Caco-2 (cell line): ENCODE data around the gene PARD3B. TPM values are rescaled to one million over a fixed set of nuclear protein-coding genes. Genes with fewer than 3 reads are reported as not detected.

Source experiments
- BruUV-seq: library from RNA; stranded (reverse); fragments of 400-500 nt; replicated peaks from 2 replicates; lab custom pipeline; 2021; lab: Mats Ljungman, UMichigan
- CTCF ChIA-PET: fragments of 300-600 bp; sonication (Branson Sonifier 250); formaldehyde crosslinking; loops from one replicate; lab custom pipeline; 2022; ENCODE audit warnings: antibody characterized with exemption; lab: Charles Lee
- POLR2A ChIA-PET: fragments of 300-600 bp; sonication (Branson Sonifier 250); formaldehyde crosslinking; loops from one replicate; lab custom pipeline; 2022; ENCODE audit warnings: antibody characterized with exemption; lab: Charles Lee
- DNase-seq, 2 experiments: peaks; one replicate each; pipeline versions ENCODE4 v3.0.0 to v3.0.0-alpha.2; 2020 to 2022
- H3K27me3 ChIP-seq: replicated peaks from 2 replicates; pipeline ENCODE4 v1.6.0; 2011; ENCODE audit warnings: low read length; ENCODE audit not compliant: control insufficient read depth, insufficient read depth
- H3K36me3 ChIP-seq: 2 replicates; pipeline ENCODE4 v1.5.1; 2011; ENCODE audit warnings: low read length; ENCODE audit not compliant: control insufficient read depth, insufficient read depth
- H3K4me1 ChIP-seq: fragments of 250-450 bp; sonication (Bioruptor Pico); 2 replicates; pipeline ENCODE4 v1.5.1; 2020; ENCODE audit warnings: mild to moderate bottlenecking
- H3K4me3 ChIP-seq: 2 replicates; pipeline ENCODE4 v1.5.1; 2011; ENCODE audit warnings: low read depth, mild to moderate bottlenecking, control low read depth, low read length
- H3K9me3 ChIP-seq: fragments of 250-450 bp; sonication (Bioruptor Pico); 2 replicates; pipeline ENCODE4 v1.5.1; 2020; ENCODE audit warnings: mild to moderate bottlenecking, moderate library complexity
- H3K27ac Mint-ChIP-seq: one replicate; pipeline ENCODE4 v1.8.0; 2022; ENCODE audit warnings: mixed read lengths; ENCODE audit not compliant: unreplicated experiment
- H3K27me3 Mint-ChIP-seq: one replicate; pipeline ENCODE4 v1.8.0; 2022; ENCODE audit warnings: mixed read lengths; ENCODE audit not compliant: insufficient read depth, unreplicated experiment
- H3K36me3 Mint-ChIP-seq: one replicate; pipeline ENCODE4 v1.8.0; 2022; ENCODE audit warnings: mild to moderate bottlenecking, mixed read lengths; ENCODE audit not compliant: insufficient read depth, unreplicated experiment
- H3K4me1 Mint-ChIP-seq: one replicate; pipeline ENCODE4 v1.8.0; 2022; ENCODE audit warnings: low read depth, mixed read lengths; ENCODE audit not compliant: unreplicated experiment
- H3K4me3 Mint-ChIP-seq: one replicate; pipeline ENCODE4 v1.8.0; 2022; ENCODE audit warnings: mild to moderate bottlenecking, moderate library complexity, mixed read lengths; ENCODE audit not compliant: unreplicated experiment
- H3K9me3 Mint-ChIP-seq: one replicate; pipeline ENCODE4 v1.8.0; 2022; ENCODE audit warnings: mixed read lengths; ENCODE audit not compliant: unreplicated experiment
- CTCF ChIP-seq, 2 experiments: fragments of 200-600 bp in 1 of 2; IDR thresholded peaks; 1 replicate in 1 of 2; 2 replicates in 1 of 2; pipeline versions ENCODE4 v1.5.1 to v1.8.0; 2011 to 2022; ENCODE audit warnings: antibody characterized with exemption in 1 of 2, control low read depth in 1 of 2, inconsistent platforms in 1 of 2, low read depth in 1 of 2, low read length in 1 of 2, mild to moderate bottlenecking in 1 of 2, moderate library complexity in 1 of 2; ENCODE audit not compliant: insufficient read depth in 1 of 2, severe bottlenecking in 1 of 2, unreplicated experiment in 1 of 2
- intact Hi-C: fragments of 100-400 bp; cut with micrococcal nuclease; formaldehyde crosslinking; loops from one replicate; pipeline ENCODE4 v1.10.0; 2022; ENCODE audit not compliant: unreplicated experiment
- total RNA-seq: library from RNA; stranded (reverse); gene quantifications from 2 replicates; pipeline ENCODE4 v1.2.3, GENCODE V29; 2022

Gene PARD3B
- total RNA-seq, 1 experiment from 2014 or later: 68.9 TPM

- POLR2A ChIA-PET: no interaction called here
- Mint-ChIP-seq H3K27ac (no peak overlapping the region), H3K4me3 (no peak overlapping the region), H3K9me3 (no peaks in the 10 kb centered on the region), H3K27me3 (no peaks in the 10 kb centered on the region), H3K4me1 (no peaks in the 10 kb centered on the region), H3K36me3 (peaks cover 22% of the 10 kb centered on the region)
- no peaks in the 10 kb centered on the region for H3K27me3 ChIP-seq
- no peaks in the 10 kb centered on the region for H3K36me3 ChIP-seq
- CTCF ChIA-PET: no interaction called here
- no peak overlapping the region for H3K4me3 ChIP-seq
- H3K4me1 ChIP-seq: no peaks in the 10 kb centered on the region
- intact Hi-C loops: loop anchor here (5.0 kb wide), 1 partner anchor 512 kb away; the partner anchor contains the start of gene NRP2
- no peak for DNase-seq
- TF ChIP-seq CTCF (IDR thresholded peaks at IDR 0.05; ENCODE audit: insufficient read depth in 1 of 2, low read depth in 1 of 2, low read length in 1 of 2, severe bottlenecking in 1 of 2, unreplicated experiment in 1 of 2): no peak
- no TSS peak for BruUV-seq
- no peaks in the 10 kb centered on the region for H3K9me3 ChIP-seq
These were observed 625.1 kb downstream of the PARD3B start for GRCh38 chr2:205170399-205170798.

- Histone ChIP-seq H3K4me1 (no peaks in the 10 kb centered on the region), H3K27me3 (no peaks in the 10 kb centered on the region), H3K36me3 (no peaks in the 10 kb centered on the region), H3K4me3 (no peak overlapping the region), H3K9me3 (no peaks in the 10 kb centered on the region)
- ChIA-PET POLR2A (no interaction called here), CTCF (no interaction called here)
- H3K27ac Mint-ChIP-seq: no peak overlapping the region
- no peak for DNase-seq
- TF ChIP-seq CTCF (IDR thresholded peaks at IDR 0.05; ENCODE audit: insufficient read depth in 1 of 2, low read depth in 1 of 2, low read length in 1 of 2, severe bottlenecking in 1 of 2, unreplicated experiment in 1 of 2): no peak
- intact Hi-C loops: loop anchor here (5.0 kb wide), 1 partner anchor 511 kb away; the partner anchor contains the start of gene NRP2
- no peaks in the 10 kb centered on the region for H3K4me1 Mint-ChIP-seq
- H3K27me3 Mint-ChIP-seq: no peaks in the 10 kb centered on the region
- H3K9me3 Mint-ChIP-seq: no peaks in the 10 kb centered on the region
- no TSS peak for BruUV-seq
- H3K4me3 Mint-ChIP-seq: no peak overlapping the region
- peaks cover 22% of the 10 kb centered on the region for H3K36me3 Mint-ChIP-seq
These were observed 626.1 kb downstream of the PARD3B start for GRCh38 chr2:205171261-205171940.

GRCh38 chr2:205175831-205176230 lies 630.6 kb downstream of the PARD3B start:
- no peaks in the 10 kb centered on the region for H3K27me3 ChIP-seq
- no peaks in the 10 kb centered on the region for H3K9me3 ChIP-seq
- H3K4me1 ChIP-seq: no peaks in the 10 kb centered on the region
- H3K36me3 ChIP-seq: no peaks in the 10 kb centered on the region
- Mint-ChIP-seq H3K27ac (no peak overlapping the region), H3K9me3 (no peaks in the 10 kb centered on the region), H3K36me3 (peaks cover 21% of the 10 kb centered on the region), H3K4me3 (no peak overlapping the region), H3K27me3 (no peaks in the 10 kb centered on the region), H3K4me1 (no peaks in the 10 kb centered on the region)
- no peak overlapping the region for H3K4me3 ChIP-seq
- ChIA-PET CTCF (no interaction called here), POLR2A (no interaction called here)
- TF ChIP-seq CTCF (IDR thresholded peaks at IDR 0.05; ENCODE audit: insufficient read depth in 1 of 2, low read depth in 1 of 2, low read length in 1 of 2, severe bottlenecking in 1 of 2, unreplicated experiment in 1 of 2): no peak
- BruUV-seq: no TSS peak
- DNase-seq: no peak
- intact Hi-C loops: no loop called here
